Mesenchymal stem cell (in vitro differentiated cells and primary cell): ENCODE measurements around the gene ZNF654.
"Not testable (repeated sequence)": the region's sequence is repeated elsewhere in the genome, so short reads cannot be mapped to it uniquely, and the experiment has no call there.

Experiments
- DNase-seq: peaks from one replicate; pipeline ENCODE4 v3.0.0-alpha.2; 2013
- H2AFZ ChIP-seq: one replicate; pipeline ENCODE4 v1.6.1; 2013; ENCODE audit warnings: low read depth, mild to moderate bottlenecking, control low read depth, inconsistent platforms, low read length, moderate library complexity
- H2AK5ac ChIP-seq: 2 replicates; pipeline ENCODE4 v1.6.1; 2013; ENCODE audit warnings: low read length, moderate library complexity, mild to moderate bottlenecking, inconsistent platforms; ENCODE audit not compliant: severe bottlenecking
- H2BK120ac ChIP-seq: one replicate; pipeline ENCODE4 v1.6.1; 2013; ENCODE audit warnings: low read depth, mild to moderate bottlenecking, inconsistent platforms, low read length, moderate library complexity
- H2BK12ac ChIP-seq, 2 experiments: one replicate each; pipeline ENCODE4 v1.6.1; 2013; ENCODE audit warnings: inconsistent platforms in 2 of 2, low read length in 2 of 2, mild to moderate bottlenecking in 2 of 2, moderate library complexity in 2 of 2, control low read depth in 1 of 2
- H2BK15ac ChIP-seq: one replicate; pipeline ENCODE4 v1.6.1; 2013; ENCODE audit warnings: mild to moderate bottlenecking, low read depth, inconsistent platforms; ENCODE audit not compliant: poor library complexity, severe bottlenecking
- H2BK5ac ChIP-seq: 2 replicates; pipeline ENCODE4 v1.6.1; 2013; ENCODE audit warnings: low read depth, mild to moderate bottlenecking, low read length, control low read depth, inconsistent platforms; ENCODE audit not compliant: poor library complexity, severe bottlenecking
- H3K14ac ChIP-seq, 2 experiments: one replicate each; pipeline ENCODE4 v1.6.1; 2013; ENCODE audit warnings: inconsistent platforms in 2 of 2, low read length in 2 of 2, control low read depth in 1 of 2, mild to moderate bottlenecking in 1 of 2, moderate library complexity in 1 of 2
- H3K18ac ChIP-seq, 2 experiments: one replicate each; pipeline ENCODE4 v1.6.1; 2013; ENCODE audit warnings: inconsistent platforms in 2 of 2, low read length in 2 of 2, control low read depth in 1 of 2, low read depth in 1 of 2, mild to moderate bottlenecking in 1 of 2
- H3K23ac ChIP-seq, 2 experiments: one replicate each; pipeline ENCODE4 v1.6.1; 2013; ENCODE audit warnings: inconsistent platforms in 2 of 2, low read length in 2 of 2, mild to moderate bottlenecking in 2 of 2, moderate library complexity in 2 of 2, control low read depth in 1 of 2
- H3K27ac ChIP-seq: 2 replicates; pipeline ENCODE4 v1.5.1; 2013; ENCODE audit warnings: mild to moderate bottlenecking, moderate library complexity, low read length, control low read depth, inconsistent platforms; ENCODE audit not compliant: poor library complexity, severe bottlenecking
- H3K27me3 ChIP-seq, 2 experiments: 2 replicates each; pipeline versions ENCODE4 v1.6.1 to v1.7.0; 2013; ENCODE audit warnings: low read length in 2 of 2, mild to moderate bottlenecking in 2 of 2, moderate library complexity in 2 of 2, control low read depth in 1 of 2, inconsistent platforms in 1 of 2; ENCODE audit not compliant: control insufficient read depth in 1 of 2, insufficient read depth in 1 of 2
- H3K36me3 ChIP-seq, 2 experiments: 2 replicates each; pipeline versions ENCODE4 v1.6.1 to v1.7.0; 2013; ENCODE audit warnings: low read length in 2 of 2, control low read depth in 1 of 2, inconsistent platforms in 1 of 2, low read depth in 1 of 2, mild to moderate bottlenecking in 1 of 2; ENCODE audit not compliant: insufficient read depth in 2 of 2, control insufficient read depth in 1 of 2
- H3K4ac ChIP-seq, 2 experiments: one replicate each; pipeline ENCODE4 v1.6.1; 2013; ENCODE audit warnings: inconsistent platforms in 2 of 2, low read length in 2 of 2, mild to moderate bottlenecking in 2 of 2, moderate library complexity in 2 of 2, control low read depth in 1 of 2, low read depth in 1 of 2
- H3K4me1 ChIP-seq: 2 replicates; pipeline ENCODE4 v1.6.1; 2013; ENCODE audit warnings: low read depth, low read length, control low read depth; ENCODE audit not compliant: control insufficient read depth, insufficient read depth
- H3K4me2 ChIP-seq: 2 replicates; pipeline ENCODE4 v1.6.1; 2013; ENCODE audit warnings: low read length, mild to moderate bottlenecking, inconsistent platforms; ENCODE audit not compliant: poor library complexity, severe bottlenecking
- H3K4me3 ChIP-seq, 2 experiments: 2 replicates each; pipeline versions ENCODE4 v1.5.1 to v1.7.0; 2013; ENCODE audit warnings: low read length in 2 of 2, mild to moderate bottlenecking in 2 of 2, control low read depth in 1 of 2, low read depth in 1 of 2; ENCODE audit not compliant: insufficient read depth in 1 of 2
- H3K79me1 ChIP-seq: replicated peaks from 2 replicates; pipeline ENCODE4 v1.6.1; 2013; ENCODE audit warnings: mild to moderate bottlenecking, control low read depth, low read length, inconsistent platforms; ENCODE audit not compliant: poor library complexity, severe bottlenecking
- H3K9ac ChIP-seq: 2 replicates; pipeline ENCODE4 v1.7.0; 2013; ENCODE audit warnings: mild to moderate bottlenecking, low read length, moderate library complexity
- H3K9me3 ChIP-seq: 2 replicates; pipeline ENCODE4 v1.7.0; 2013; ENCODE audit warnings: mild to moderate bottlenecking, low read length; ENCODE audit not compliant: control insufficient read depth
- H4K8ac ChIP-seq: one replicate; pipeline ENCODE4 v1.6.1; 2013; ENCODE audit warnings: inconsistent platforms, mild to moderate bottlenecking, low read length, moderate library complexity
- H4K91ac ChIP-seq: one replicate; pipeline ENCODE4 v1.6.1; 2013; ENCODE audit warnings: mild to moderate bottlenecking, low read length, inconsistent platforms
- WGBS: methylation state at CpG from one replicate; pipeline ENCODE4 v1.1.7; 2013; ENCODE audit warnings: mixed read lengths; 5-methylcytosine and 5-hydroxymethylcytosine counted together

The ZNF654 gene

DNA sequence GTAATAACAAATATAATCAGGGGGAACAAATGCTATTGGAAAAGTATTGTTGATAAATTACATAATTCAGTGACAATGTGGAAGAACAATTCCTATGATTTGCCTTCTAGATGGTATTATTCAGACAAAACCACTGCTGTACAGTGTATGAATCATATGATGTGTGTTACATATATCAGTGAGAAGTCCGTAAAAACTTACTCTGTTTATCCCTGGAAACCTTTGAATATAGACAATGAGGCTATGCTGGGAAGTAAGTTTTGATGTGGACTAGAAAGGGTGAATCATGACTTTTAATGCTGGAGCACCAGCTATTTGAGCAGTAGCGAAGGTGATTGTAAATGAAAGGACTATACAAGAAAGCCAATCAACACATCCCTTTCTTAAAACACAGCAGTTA is 108.6 kb downstream of the ZNF654 start:
- Histone ChIP-seq H3K23ac (no peak overlapping the region), H3K4me1 (no peaks in the 10 kb centered on the region), H2AFZ (no peak overlapping the region), H2BK120ac (no peak overlapping the region), H3K4me2 (no peak overlapping the region), H2BK12ac (no peak overlapping the region), H3K9ac (no peak overlapping the region), H4K8ac (no peak overlapping the region), H3K79me1 (peaks cover 8% of the 10 kb centered on the region), H2AK5ac (no peak overlapping the region), H2BK5ac (no peak overlapping the region), H3K4me3 (no peak overlapping the region), H3K36me3 (peaks cover 0 to 3% of the 10 kb centered on the region in 2 experiments), H2BK15ac (no peak overlapping the region), H3K27me3 (no peaks in the 10 kb centered on the region), H3K14ac (no peak overlapping the region), H3K4ac (no peak overlapping the region), H3K18ac (no peak overlapping the region), H3K27ac (no peak overlapping the region), H3K9me3 (no peaks in the 10 kb centered on the region), H4K91ac (no peak overlapping the region)
- no peak for DNase-seq
- 67% methylated on average over 1 of the region's 2 CpGs for WGBS

DNA sequence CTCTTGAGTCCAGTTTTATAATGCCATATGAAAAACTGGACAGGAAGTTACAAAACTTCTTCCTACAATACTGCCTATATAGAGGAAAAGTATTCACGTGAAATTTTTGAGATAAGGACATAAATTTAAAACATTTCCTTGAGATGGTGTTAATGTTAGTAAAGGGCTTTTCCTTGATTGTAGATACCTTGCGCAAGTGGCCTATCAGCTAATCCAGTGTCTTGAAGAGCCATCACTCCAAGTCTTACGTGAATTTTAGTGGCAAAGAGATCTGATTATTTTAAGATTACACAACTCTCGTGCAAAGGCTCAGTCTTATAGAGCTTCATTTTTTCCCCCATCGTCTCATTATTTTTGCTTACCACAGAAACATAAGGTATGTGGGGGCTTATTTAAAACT is 109.1 kb downstream of the ZNF654 start:
- H2BK120ac ChIP-seq = no peak overlapping the region
- no peaks in the 10 kb centered on the region for H3K27me3 ChIP-seq
- H2BK12ac ChIP-seq = no peak overlapping the region

DNA sequence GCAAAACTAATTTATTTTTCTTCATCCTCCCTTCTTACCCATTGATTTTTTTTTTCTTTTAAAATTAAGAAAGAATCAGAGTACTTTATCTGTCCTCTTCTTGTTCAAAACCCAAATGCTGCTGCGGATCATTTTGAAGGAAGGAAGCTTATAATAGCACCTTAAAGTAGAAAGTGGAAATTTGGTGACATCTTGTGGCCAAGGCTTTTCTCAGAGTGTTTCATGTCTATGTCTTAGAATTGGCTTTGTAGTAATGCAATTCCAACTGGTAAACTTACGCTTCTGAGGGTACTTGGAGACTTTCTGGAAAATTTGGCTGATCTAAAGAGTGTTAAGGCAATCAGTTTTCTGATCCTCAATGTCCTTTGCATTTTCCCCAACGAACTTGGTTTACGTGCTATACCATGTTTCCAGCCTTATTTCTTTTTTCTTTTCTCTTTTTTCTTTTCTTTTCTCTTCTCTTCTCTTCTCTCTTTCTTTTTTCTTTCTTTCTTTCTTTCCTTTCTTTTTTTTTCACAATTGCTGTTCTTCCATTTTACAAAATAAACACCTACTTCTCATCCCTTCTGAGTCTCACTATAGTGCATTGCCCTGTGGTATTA is 121.4 kb downstream of the ZNF654 start:
- H2AK5ac ChIP-seq = no peak overlapping the region
- H3K4me3 ChIP-seq = no peak overlapping the region
- no peak overlapping the region for H3K4ac ChIP-seq
- no peaks in the 10 kb centered on the region for H3K79me1 ChIP-seq
- H3K4me2 ChIP-seq = no peak overlapping the region
- no peak overlapping the region for H4K91ac ChIP-seq
- no peak overlapping the region for H3K14ac ChIP-seq
- H3K9me3 ChIP-seq = no peaks in the 10 kb centered on the region
- H3K27ac ChIP-seq = no peak overlapping the region
- H3K36me3 ChIP-seq = no peaks in the 10 kb centered on the region
- no peak overlapping the region for H3K18ac ChIP-seq
- H2BK5ac ChIP-seq = no peak overlapping the region
- DNase-seq = peak; percentile 59
- no peak overlapping the region for H2BK12ac ChIP-seq
- H2BK120ac ChIP-seq = no peak overlapping the region
- no peak overlapping the region for H2BK15ac ChIP-seq
- no peak overlapping the region for H2AFZ ChIP-seq
- H3K4me1 ChIP-seq = no peaks in the 10 kb centered on the region
- H4K8ac ChIP-seq = no peak overlapping the region
- H3K23ac ChIP-seq = no peak overlapping the region
- no peak overlapping the region for H3K9ac ChIP-seq
- no peaks in the 10 kb centered on the region for H3K27me3 ChIP-seq
- WGBS = 78% methylated on average over 4 of the region's 4 CpGs

More for the DNA sequence above, 109.1 kb downstream of the ZNF654 start:
- H2BK5ac ChIP-seq = no peak overlapping the region
- H3K9ac ChIP-seq = no peak overlapping the region
- no peaks in the 10 kb centered on the region for H3K4me1 ChIP-seq
- 100% methylated on average over 2 of the region's 5 CpGs for WGBS
- no peak overlapping the region for H3K23ac ChIP-seq
- no peaks in the 10 kb centered on the region for H3K36me3 ChIP-seq
- no peaks in the 10 kb centered on the region for H3K9me3 ChIP-seq
- no peak overlapping the region for H3K14ac ChIP-seq
- no peak overlapping the region for H4K8ac ChIP-seq
- no peak overlapping the region for H4K91ac ChIP-seq
- peaks cover 6% of the 10 kb centered on the region for H3K79me1 ChIP-seq
- H3K4me2 ChIP-seq = no peak overlapping the region
- H2AFZ ChIP-seq = no peak overlapping the region
- DNase-seq = no peak
- H3K4me3 ChIP-seq = no peak overlapping the region
- no peak overlapping the region for H2AK5ac ChIP-seq
- no peak overlapping the region for H3K27ac ChIP-seq
- H3K4ac ChIP-seq = no peak overlapping the region
- H2BK15ac ChIP-seq = no peak overlapping the region
- H3K18ac ChIP-seq = no peak overlapping the region

DNA sequence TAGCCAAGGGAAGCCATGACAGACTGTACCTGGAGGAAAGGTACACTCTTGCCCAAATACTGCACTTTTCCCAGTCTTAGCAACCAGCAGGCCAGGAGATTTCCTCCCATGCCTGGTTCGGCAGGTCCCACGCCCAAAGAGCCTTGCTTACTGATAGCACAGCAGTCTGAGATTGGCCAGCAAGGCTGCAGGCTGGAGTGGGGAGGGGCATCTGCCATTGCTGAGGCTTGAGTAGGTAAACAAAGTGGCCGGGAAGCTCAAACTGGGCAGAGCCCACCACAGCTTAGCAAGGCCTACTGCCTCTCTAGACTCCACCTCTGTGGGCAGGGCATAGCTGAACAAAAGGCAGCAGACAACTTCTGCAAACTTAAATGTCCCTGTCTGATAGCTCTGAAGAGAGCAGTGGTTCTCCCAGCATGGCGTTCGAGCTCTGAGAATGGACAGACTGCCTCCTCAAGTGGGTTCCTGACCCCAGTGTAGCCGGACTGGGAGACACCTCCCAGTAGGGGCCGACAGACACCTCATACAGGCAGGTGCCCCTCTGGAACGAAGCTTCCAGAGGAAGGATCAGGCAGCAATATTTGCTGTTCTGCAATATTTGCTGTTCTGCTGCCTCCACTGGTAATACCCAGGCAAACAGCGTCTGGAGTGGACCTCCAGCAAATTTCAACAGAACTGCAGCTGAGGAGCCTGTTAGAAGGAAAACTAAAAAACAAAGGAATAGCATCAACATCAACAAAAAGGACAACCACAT is 123.3 kb downstream of the ZNF654 start:
- H2AFZ ChIP-seq, H2BK5ac ChIP-seq, H3K4me2 ChIP-seq, H3K79me1 ChIP-seq, H3K27me3 ChIP-seq, H4K8ac ChIP-seq, H3K23ac ChIP-seq, H2AK5ac ChIP-seq, H3K4me3 ChIP-seq, H4K91ac ChIP-seq, DNase-seq, H3K4ac ChIP-seq, H3K9me3 ChIP-seq, H2BK12ac ChIP-seq, H3K36me3 ChIP-seq, H3K27ac ChIP-seq, H3K4me1 ChIP-seq, H2BK120ac ChIP-seq, H3K14ac ChIP-seq, H2BK15ac ChIP-seq, H3K9ac ChIP-seq, H3K18ac ChIP-seq: not testable (repeated sequence)
- WGBS = 89% methylated on average over 9 of the region's 9 CpGs
